Keratinocyte (primary cell): Measurements from ENCODE around the gene HIGD2A. TPM values are rescaled to one million over a fixed set of nuclear protein-coding genes. Genes with fewer than 3 reads are reported as not detected.

Source experiments
- DNase-seq: peaks from one replicate; pipeline ENCODE4 v3.0.0-alpha.2; 2011; ENCODE audit warnings: low read depth, missing footprints, low spot score
- FAIRE-seq: peaks from 2 replicates; lab custom pipeline; 2011; peaks lifted over from hg19 to GRCh38; lab: Jason Lieb, UNC
- H2AFZ ChIP-seq: 2 replicates; pipeline ENCODE4 v1.6.0; 2012; ENCODE audit warnings: low read length, control low read depth, inconsistent platforms; ENCODE audit not compliant: control insufficient read depth
- H3K27ac ChIP-seq: 2 replicates; pipeline ENCODE4 v1.5.1; 2011; ENCODE audit warnings: low read length; ENCODE audit not compliant: control insufficient read depth, insufficient read depth
- H3K27me3 ChIP-seq: 3 replicates; pipeline ENCODE4 v1.6.0; 2011; ENCODE audit warnings: low read length; ENCODE audit not compliant: control insufficient read depth, insufficient read depth; ENCODE audit errors: extremely low read depth
- H3K36me3 ChIP-seq, 2 experiments: 2 replicates in 1 of 2; 3 replicates in 1 of 2; pipeline ENCODE4 v1.5.1; 2011; ENCODE audit warnings: low read length in 2 of 2, mild to moderate bottlenecking in 1 of 2; ENCODE audit not compliant: control insufficient read depth in 2 of 2, insufficient read depth in 2 of 2; ENCODE audit errors: extremely low read depth in 1 of 2
- H3K4me1 ChIP-seq: 3 replicates; pipeline ENCODE4 v1.5.1; 2011; ENCODE audit warnings: low read length; ENCODE audit not compliant: control insufficient read depth, insufficient read depth; ENCODE audit errors: extremely low read depth
- H3K4me2 ChIP-seq: 3 replicates; pipeline ENCODE4 v1.6.0; 2011; ENCODE audit warnings: low read depth, low read length; ENCODE audit not compliant: control insufficient read depth, insufficient read depth; ENCODE audit errors: extremely low read depth
- H3K4me3 ChIP-seq, 3 experiments: fragments of 200-600 bp in 1 of 3; sonication (generic) in 1 of 3; 2 replicates in 2 of 3; 3 replicates in 1 of 3; pipeline ENCODE4 v1.5.1; 2011 to 2016; ENCODE audit warnings: low read length in 3 of 3, mild to moderate bottlenecking in 3 of 3, control low read depth in 2 of 3, inconsistent platforms in 1 of 3, low read depth in 1 of 3, mixed read lengths in 1 of 3, mixed run types in 1 of 3, moderate library complexity in 1 of 3; ENCODE audit not compliant: control insufficient read depth in 2 of 3, insufficient read depth in 2 of 3; ENCODE audit errors: extremely low read depth in 1 of 3
- H3K79me2 ChIP-seq: 2 replicates; pipeline ENCODE4 v1.6.0; 2012; ENCODE audit warnings: low read length; ENCODE audit not compliant: control insufficient read depth, insufficient read depth
- H3K9ac ChIP-seq: 3 replicates; pipeline ENCODE4 v1.6.0; 2011; ENCODE audit warnings: low read length; ENCODE audit not compliant: control insufficient read depth, insufficient read depth; ENCODE audit errors: extremely low read depth
- H3K9me1 ChIP-seq: 3 replicates; pipeline ENCODE4 v1.6.0; 2011; ENCODE audit warnings: low read length; ENCODE audit not compliant: control insufficient read depth, insufficient read depth; ENCODE audit errors: extremely low read depth
- H3K9me3 ChIP-seq: 2 replicates; pipeline ENCODE4 v1.5.1; 2012; ENCODE audit warnings: low read depth, low read length; ENCODE audit not compliant: control insufficient read depth
- H4K20me1 ChIP-seq: 3 replicates; pipeline ENCODE4 v1.6.0; 2011; ENCODE audit warnings: low read length; ENCODE audit not compliant: control insufficient read depth, insufficient read depth; ENCODE audit errors: extremely low read depth
- CTCF ChIP-seq, 3 experiments: IDR thresholded peaks in 1 of 3; conservative IDR thresholded peaks in 1 of 3; optimal IDR thresholded peaks in 1 of 3; 2 replicates in 2 of 3; 3 replicates in 1 of 3; pipeline versions ENCODE3 to v1.5.1; 2011; ENCODE audit warnings: low read length in 3 of 3, mild to moderate bottlenecking in 3 of 3, moderate library complexity in 2 of 3, control low read depth in 1 of 3, inconsistent platforms in 1 of 3; ENCODE audit not compliant: insufficient read depth in 2 of 3; ENCODE audit errors: extremely low read depth in 1 of 3
- EZH2 ChIP-seq: IDR thresholded peaks from one replicate; pipeline ENCODE4 v1.6.1; 2012; ENCODE audit warnings: inconsistent platforms, mild to moderate bottlenecking, low read length, moderate library complexity
- dilution Hi-C: fragments of 300-500 bp; cut with MboI; formaldehyde crosslinking; loops from one replicate; pipeline ENCODE4 v1.7.0; 2020; ENCODE audit warnings: low sequenced_read_pairs; ENCODE audit not compliant: extremely low pct_ligation_motif_present
- polyA plus RNA-seq, 5 experiments: library from polyadenylated mRNA; depleted of rRNA in 3 of 5; stranded (reverse) in 3 of 5; stranded (forward) in 1 of 5; unstranded in 1 of 5; fragments of >200 nt; gene quantifications; 1 replicate in 1 of 5; 2 replicates in 3 of 5; 3 replicates in 1 of 5; pipeline versions ENCODE4 v1.2.1 to v1.2.3, GENCODE V29; 2011 to 2012; ENCODE audit warnings: missing spikeins in 2 of 5, low read depth in 1 of 5, low replicate concordance in 1 of 5

Gene HIGD2A
- polyA plus RNA-seq, 1 donor (not counting 4 experiments of a cell fraction or from before 2014, with no cell fraction given): 74.6 TPM

- Histone ChIP-seq H3K9ac (no peak overlapping the region), H3K4me3 (no peak overlapping the region), H3K27me3 (no peaks in the 10 kb centered on the region), H3K36me3 (no peaks in the 10 kb centered on the region), H3K4me1 (peaks cover 24% of the 10 kb centered on the region), H2AFZ (no peak overlapping the region), H3K27ac (no peak overlapping the region), H3K4me2 (no peak overlapping the region), H4K20me1 (no peaks in the 10 kb centered on the region), H3K9me1 (no peaks in the 10 kb centered on the region), H3K9me3 (no peaks in the 10 kb centered on the region), H3K79me2 (peaks cover 2% of the 10 kb centered on the region)
- dilution Hi-C loops: no loop called here
- DNase-seq (no peak), FAIRE-seq (no peak)
- TF ChIP-seq CTCF (optimal IDR thresholded peaks at IDR 0.05 in 1 of 3, IDR thresholded peaks at IDR 0.05 in 1 of 3, conservative IDR thresholded peaks at IDR 0.05 in 1 of 3; ENCODE audit: extremely low read depth in 1 of 3, insufficient read depth in 2 of 3, low read length in 3 of 3) (no peak), EZH2 (no peak)
These were observed 32.5 kb downstream of the HIGD2A start for GRCh38 chr5:176420972-176421544.

DNA sequence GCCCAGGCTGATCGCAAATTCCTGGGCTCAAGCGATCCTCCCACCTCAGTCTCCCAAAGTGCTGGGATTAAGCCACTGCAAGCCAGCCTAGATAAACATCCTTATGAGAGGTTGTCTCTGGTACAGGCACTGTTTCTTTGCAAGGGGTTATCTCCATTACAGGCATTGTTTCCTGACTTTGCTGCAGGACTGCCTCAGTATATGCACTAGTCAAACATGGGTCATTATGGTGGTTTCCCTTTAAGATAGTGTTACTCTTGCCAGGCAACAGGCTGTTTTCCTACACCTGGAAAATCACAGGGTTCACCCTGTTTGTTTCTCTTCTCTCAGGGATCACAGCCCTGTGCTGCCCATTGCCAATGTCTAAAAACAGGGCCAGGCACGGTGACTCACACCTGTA is 35.6 kb downstream of the HIGD2A start:
- no peak for FAIRE-seq
- no peaks in the 10 kb centered on the region for H3K9me3 ChIP-seq

More for the DNA sequence above, 35.6 kb downstream of the HIGD2A start:
- Histone ChIP-seq H3K4me2 (no peak overlapping the region), H3K9ac (no peak overlapping the region), H3K27ac (no peak overlapping the region), H3K27me3 (no peaks in the 10 kb centered on the region), H3K4me3 (no peak overlapping the region), H3K36me3 (no peaks in the 10 kb centered on the region), H3K9me1 (no peaks in the 10 kb centered on the region), H4K20me1 (no peaks in the 10 kb centered on the region), H3K79me2 (no peaks in the 10 kb centered on the region), H3K4me1 (peaks cover 2% of the 10 kb centered on the region), H2AFZ (no peak overlapping the region)
- dilution Hi-C loops: no loop called here
- TF ChIP-seq CTCF (optimal IDR thresholded peaks at IDR 0.05 in 1 of 3, IDR thresholded peaks at IDR 0.05 in 1 of 3, conservative IDR thresholded peaks at IDR 0.05 in 1 of 3; ENCODE audit: extremely low read depth in 1 of 3, insufficient read depth in 2 of 3, low read length in 3 of 3) (no peak), EZH2 (no peak)
- DNase-seq: no peak
